PFSK-1 (cell line): ENCODE data around the gene SLC25A18.

Experiments
- FOXP2 ChIP-seq: optimal IDR thresholded peaks from 2 replicates; pipeline ENCODE3; 2011; ENCODE audit warnings: borderline replicate concordance, control low read depth, inconsistent platforms; ENCODE audit not compliant: insufficient read depth; ENCODE audit errors: extremely low read length, extremely low read depth
- POLR2AphosphoS5 ChIP-seq: IDR thresholded peaks from 2 replicates; pipeline ENCODE4 v1.6.1; 2012; ENCODE audit warnings: low read depth, mild to moderate bottlenecking, control low read depth, low read length, moderate library complexity
- SIN3A ChIP-seq: IDR thresholded peaks from 2 replicates; pipeline ENCODE4 v1.6.1; 2012; ENCODE audit warnings: mild to moderate bottlenecking, low read length, moderate library complexity, borderline replicate concordance; ENCODE audit not compliant: insufficient read depth
- TAF1 ChIP-seq: IDR thresholded peaks from 2 replicates; pipeline ENCODE4 v1.6.1; 2012; ENCODE audit warnings: low read length, control low read depth, borderline replicate concordance; ENCODE audit not compliant: insufficient read depth
- TF ChIP-seq, protein P1 (sequence below), 2 experiments: IDR thresholded peaks; 2 replicates each; pipeline versions ENCODE4 v1.6.1 to v1.8.0; 2011 to 2012; ENCODE audit warnings: low read depth in 2 of 2, low read length in 2 of 2, control low read depth in 1 of 2, inconsistent platforms in 1 of 2, mild to moderate bottlenecking in 1 of 2, moderate library complexity in 1 of 2; ENCODE audit not compliant: insufficient read depth in 1 of 2

The SLC25A18 gene

DNA sequence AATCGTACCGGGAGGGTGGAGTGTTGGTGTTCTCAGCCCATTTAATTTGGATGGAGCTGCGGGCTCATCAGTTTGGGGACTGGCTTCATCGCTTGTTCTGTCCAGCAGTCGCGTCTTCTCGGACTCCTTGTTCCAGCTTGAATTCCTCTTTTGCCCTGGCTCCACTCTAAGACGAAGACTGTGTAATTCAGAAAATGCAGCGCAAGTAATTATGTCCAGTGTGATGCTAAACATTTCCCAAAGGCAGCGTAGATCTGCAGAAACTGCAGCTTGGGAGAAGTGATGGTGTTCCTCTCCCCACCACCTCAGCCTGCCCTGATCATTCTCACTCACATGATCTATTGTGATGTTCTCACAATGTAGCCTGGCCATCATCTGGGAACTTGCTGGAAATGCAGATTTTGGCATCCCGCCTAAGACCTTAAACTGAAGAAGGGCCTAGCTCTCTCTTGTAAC, 666 bp downstream of the SLC25A18 start:
- TF ChIP-seq SIN3A (no peak), POLR2AphosphoS5 (no peak), TAF1 (no peak), FOXP2 (no peak)
- TF ChIP-seq, protein P1, sequence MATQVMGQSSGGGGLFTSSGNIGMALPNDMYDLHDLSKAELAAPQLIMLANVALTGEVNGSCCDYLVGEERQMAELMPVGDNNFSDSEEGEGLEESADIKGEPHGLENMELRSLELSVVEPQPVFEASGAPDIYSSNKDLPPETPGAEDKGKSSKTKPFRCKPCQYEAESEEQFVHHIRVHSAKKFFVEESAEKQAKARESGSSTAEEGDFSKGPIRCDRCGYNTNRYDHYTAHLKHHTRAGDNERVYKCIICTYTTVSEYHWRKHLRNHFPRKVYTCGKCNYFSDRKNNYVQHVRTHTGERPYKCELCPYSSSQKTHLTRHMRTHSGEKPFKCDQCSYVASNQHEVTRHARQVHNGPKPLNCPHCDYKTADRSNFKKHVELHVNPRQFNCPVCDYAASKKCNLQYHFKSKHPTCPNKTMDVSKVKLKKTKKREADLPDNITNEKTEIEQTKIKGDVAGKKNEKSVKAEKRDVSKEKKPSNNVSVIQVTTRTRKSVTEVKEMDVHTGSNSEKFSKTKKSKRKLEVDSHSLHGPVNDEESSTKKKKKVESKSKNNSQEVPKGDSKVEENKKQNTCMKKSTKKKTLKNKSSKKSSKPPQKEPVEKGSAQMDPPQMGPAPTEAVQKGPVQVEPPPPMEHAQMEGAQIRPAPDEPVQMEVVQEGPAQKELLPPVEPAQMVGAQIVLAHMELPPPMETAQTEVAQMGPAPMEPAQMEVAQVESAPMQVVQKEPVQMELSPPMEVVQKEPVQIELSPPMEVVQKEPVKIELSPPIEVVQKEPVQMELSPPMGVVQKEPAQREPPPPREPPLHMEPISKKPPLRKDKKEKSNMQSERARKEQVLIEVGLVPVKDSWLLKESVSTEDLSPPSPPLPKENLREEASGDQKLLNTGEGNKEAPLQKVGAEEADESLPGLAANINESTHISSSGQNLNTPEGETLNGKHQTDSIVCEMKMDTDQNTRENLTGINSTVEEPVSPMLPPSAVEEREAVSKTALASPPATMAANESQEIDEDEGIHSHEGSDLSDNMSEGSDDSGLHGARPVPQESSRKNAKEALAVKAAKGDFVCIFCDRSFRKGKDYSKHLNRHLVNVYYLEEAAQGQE (IDR thresholded peaks at IDR 0.05; ENCODE audit: insufficient read depth in 1 of 2, low read depth in 2 of 2, low read length in 2 of 2), result no peak

DNA sequence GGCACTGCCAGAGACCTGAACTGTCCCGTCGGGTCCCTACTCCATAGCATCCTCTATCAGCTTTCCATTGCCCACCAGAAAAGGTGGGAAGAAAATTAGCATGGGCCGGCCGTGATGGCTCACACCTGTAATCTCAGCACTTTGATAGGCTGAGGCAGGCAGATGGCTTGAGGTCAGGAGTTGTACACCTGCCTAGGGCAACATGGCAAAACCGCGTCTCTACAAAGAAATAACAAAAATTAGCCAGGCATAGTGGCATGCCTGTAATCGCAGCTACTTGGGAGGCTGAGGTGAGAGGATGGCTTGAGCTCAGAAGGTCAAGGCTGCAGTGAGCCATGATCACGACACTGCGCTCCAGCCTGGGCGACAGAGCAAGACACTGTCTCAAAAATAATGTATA, 3.5 kb downstream of the SLC25A18 start:
- TF ChIP-seq POLR2AphosphoS5 (no peak), FOXP2 (no peak), TAF1 (no peak)

DNA sequence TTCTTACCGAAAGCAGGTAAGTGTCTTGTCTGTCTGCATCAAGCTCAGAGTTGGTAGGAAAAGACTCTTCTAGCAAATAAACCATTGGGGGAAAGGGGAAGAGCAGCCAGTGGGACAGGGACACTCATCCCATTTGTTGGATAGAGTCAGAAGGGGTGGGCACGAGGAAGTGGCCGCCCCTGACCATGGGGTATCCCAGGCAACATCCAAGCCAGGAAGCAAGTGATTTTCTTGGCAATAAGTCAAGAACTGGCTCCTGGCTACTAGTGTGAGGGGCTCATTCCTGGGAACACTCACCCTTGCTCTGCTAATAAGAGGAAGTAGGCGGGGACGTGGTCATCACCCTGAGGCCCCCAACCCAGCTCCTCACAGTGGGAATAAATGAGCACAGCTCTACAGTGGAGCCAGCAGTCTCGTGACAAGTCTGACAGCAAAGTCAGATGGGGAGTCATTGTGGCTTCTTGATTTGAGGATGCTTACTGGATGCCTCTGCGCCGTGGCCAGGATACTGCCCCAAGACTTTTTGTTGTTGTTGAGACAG, 6.7 kb downstream of the SLC25A18 start:
- no peak for TF ChIP-seq FOXP2
- peak; percentile 32; the same call in 1 of the 2 replicates for TF ChIP-seq POLR2AphosphoS5

- TF ChIP-seq, protein P1 (IDR thresholded peaks at IDR 0.05; ENCODE audit: insufficient read depth in 1 of 2, low read depth in 2 of 2, low read length in 2 of 2), result no peak
- no peak for TF ChIP-seq TAF1
- TF ChIP-seq FOXP2, result no peak
- no peak for TF ChIP-seq SIN3A
- no peak for TF ChIP-seq POLR2AphosphoS5
These were observed 7.7 kb downstream of the SLC25A18 start for GRCh38 chr22:17570851-17571631.

DNA sequence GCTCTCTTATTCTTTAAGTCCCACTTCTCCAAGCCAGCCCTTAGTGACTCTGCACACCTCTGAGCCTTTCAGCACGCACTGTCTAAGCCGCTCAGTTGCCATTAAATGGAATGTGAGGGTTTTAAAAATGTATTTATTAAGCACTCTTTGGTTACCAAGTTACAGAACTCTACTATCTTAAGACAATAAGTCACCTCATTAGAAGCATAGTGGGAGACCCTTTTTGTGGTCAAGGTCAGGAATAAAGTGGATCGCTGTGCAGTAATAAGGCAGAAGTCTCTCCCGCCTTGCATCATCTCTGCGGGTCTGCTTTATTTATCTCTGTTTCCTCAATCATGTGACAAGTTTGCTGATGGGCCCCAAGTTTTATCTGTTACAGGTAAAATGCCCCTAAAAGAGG, 11.9 kb downstream of the SLC25A18 start:
- TF ChIP-seq FOXP2, result no peak
- no peak for TF ChIP-seq TAF1
- no peak for TF ChIP-seq SIN3A
- TF ChIP-seq POLR2AphosphoS5, result no peak
- TF ChIP-seq, protein P1 (IDR thresholded peaks at IDR 0.05; ENCODE audit: insufficient read depth in 1 of 2, low read depth in 2 of 2, low read length in 2 of 2), result no peak

- TF ChIP-seq, protein P1 (IDR thresholded peaks at IDR 0.05; ENCODE audit: insufficient read depth in 1 of 2, low read depth in 2 of 2, low read length in 2 of 2), result no peak
- TF ChIP-seq SIN3A (no peak), FOXP2 (no peak), TAF1 (no peak), POLR2AphosphoS5 (no peak)
These were observed 12.4 kb downstream of the SLC25A18 start for GRCh38 chr22:17575681-17576080.
